NCI-H1092 treated with DMSO at 0.1 percent for 48 hours (cell line): ENCODE results near the gene LHX1.
A peak's percentile ranks its signal among the peaks of the same experiment; 100 is the strongest.

Source experiments
- DNase-seq: peaks from one replicate; lab custom pipeline; 2025; lab: John Stamatoyannopoulos, UW

The LHX1 gene

GRCh38 chr17:36922175-36922574 lies 15.1 kb upstream of the LHX1 start:
- DNase-seq, result no peak

DNA sequence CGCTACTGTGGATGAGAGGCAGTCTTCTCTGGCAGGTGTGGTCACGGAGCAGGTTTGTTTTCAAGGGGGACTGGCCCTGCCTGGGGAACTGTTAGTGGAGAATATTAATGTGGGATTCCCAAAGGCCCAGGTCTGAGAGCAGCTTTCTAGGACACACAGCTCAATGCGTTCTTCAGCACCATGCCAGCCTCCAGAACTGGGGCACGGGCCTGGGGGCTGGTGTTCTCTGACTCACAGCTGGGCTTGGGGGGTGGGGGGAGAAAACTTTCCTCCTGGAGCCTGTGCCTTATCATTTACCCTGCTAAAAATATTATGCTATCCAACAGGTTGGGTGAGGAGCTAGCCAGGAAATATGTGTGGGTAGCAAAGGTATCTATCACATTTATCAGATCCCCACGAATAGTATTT lies 13.5 kb upstream of the LHX1 start:
- no peak for DNase-seq

- DNase-seq, result no peak
Measured at GRCh38 chr17:36926226-36926625, 11.0 kb upstream of the LHX1 start.

DNA sequence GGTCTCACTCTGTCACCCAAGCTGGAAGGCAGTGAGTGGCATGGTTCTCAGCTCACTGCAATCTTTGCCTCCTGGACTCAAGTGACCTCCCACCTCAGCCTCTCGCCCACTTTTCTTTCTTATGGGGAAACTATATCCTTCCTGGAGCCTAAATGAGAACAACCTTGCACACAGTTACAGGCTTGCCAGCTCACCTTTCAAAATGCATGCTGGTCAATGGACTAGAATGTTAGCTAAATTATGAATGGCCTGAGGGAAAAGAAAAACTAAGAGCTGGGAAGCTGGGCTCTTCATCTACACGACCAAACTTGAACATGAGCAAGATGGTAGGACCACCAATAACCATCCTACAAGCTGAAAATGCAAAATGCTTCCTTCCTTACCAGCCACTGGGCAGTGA lies 10.6 kb upstream of the LHX1 start:
- no peak for DNase-seq

DNA sequence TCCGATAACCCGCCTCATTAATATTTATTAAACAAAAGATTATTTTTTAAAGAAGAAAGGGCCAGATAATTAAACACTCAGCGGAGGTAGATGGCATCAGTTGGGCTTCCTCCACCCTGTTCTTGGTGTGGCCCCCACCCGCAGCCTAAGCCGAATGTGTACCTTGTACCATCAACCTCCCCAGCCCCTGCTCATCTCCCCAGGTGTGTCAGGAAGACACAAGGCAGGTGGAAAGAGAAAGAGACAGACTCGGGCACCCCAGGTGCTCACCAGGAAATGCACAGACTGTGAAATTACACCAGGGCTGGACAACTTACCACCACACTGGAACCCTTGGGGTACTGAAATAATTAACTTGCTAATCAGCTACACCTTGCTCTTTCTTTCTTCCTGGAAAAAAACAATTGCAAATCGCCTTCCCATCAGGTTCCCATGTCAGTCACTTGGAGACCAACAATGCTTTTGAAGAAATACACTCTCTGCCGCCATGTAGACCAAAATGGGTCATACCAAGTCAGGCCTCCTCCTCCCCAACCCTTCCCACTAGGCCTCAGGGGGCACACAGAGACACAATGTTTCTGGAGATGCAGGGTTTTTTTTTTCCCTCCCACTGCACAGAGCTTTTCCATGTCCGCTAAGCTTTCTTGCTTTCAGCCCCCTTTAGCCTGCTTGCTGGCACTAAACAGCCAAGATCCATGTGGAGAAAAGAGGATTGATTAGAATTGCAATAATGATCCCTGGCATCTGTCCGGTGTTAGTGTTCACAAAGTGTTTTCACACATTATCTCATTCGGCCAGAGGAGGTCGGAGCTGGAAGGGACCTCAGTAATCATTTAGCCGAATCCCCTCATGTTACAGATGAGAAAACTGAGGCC lies 8.6 kb upstream of the LHX1 start:
- DNase-seq, result no peak

DNA sequence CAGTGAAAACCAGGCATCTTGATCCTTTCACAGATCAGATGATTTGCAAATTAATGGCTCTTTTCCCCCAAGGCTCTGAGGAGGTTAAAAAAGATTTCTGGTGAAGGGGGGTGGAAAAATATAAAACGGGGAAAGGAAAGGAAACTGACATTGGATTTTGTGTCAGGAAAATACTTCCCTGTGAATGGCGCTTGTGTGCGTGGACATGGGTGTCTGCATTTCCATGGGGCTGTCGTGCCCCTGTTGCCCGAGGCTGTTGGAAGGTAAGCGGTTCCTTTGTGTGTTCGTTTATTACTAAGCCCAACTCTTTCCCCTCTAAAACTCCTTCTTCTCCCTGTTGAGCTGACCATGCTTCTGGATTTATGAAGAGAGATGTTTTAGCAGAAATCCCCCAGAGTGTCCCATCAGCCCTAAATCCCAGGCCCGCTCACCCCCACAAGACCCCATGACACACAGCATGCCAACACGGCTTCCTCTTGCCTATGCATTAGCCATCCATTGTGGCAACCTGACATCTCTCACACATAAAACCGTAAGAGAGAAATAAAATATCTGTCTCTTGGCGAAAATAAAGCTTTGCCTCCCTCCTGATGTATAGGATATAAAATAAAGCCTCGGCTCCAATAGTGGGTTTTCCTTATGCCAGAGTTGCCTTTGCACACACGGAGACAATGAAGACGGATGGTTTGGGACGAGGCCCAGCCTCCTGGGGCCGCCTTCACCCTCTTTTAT lies 7.3 kb upstream of the LHX1 start:
- no peak for DNase-seq

DNA sequence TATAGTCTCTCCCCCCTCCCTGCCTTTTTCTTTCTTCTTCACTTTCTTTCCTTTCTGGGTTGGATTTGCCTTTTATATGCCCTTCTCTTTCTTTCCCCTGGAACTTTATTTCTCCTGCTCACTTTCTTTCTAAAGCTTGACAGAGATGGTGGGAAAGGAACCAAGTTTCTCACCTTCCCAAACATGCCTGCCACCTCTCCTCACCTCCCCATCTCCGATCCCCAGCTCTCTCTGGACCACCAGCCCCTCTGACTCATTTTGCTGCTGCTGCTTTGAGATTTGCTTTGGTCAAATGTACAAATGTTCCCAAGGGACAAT lies 6.7 kb upstream of the LHX1 start:
- DNase-seq, result no peak

DNA sequence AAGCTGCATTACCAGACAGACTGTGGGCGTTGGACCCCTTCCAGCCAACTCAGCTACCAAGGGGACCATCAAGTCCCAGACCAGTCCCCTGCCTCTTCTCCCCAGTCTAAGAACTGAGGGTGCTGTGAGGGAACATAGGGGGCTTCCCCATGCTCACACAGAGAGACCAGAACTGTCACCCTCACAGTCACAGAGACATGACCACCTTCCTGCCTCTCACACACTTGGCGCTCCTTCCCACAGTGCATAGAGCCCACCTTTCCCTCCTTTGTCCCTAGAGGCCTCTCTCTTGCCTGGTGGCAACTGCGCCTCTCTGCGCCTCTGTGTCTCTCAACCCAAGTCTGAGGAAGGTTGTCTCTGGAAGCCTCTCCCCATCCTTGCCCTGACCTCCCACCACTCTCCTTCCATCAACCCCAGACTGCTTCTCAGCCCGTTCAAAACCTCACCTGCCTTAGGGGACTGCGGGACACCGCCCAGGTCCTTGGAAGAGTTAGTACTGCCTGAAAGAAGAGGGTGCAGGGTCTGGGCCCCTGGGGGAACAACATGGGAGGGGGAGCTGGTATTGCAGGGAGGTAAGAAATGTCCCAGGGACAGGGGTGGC lies 6.1 kb upstream of the LHX1 start:
- DNase-seq, result no peak

DNA sequence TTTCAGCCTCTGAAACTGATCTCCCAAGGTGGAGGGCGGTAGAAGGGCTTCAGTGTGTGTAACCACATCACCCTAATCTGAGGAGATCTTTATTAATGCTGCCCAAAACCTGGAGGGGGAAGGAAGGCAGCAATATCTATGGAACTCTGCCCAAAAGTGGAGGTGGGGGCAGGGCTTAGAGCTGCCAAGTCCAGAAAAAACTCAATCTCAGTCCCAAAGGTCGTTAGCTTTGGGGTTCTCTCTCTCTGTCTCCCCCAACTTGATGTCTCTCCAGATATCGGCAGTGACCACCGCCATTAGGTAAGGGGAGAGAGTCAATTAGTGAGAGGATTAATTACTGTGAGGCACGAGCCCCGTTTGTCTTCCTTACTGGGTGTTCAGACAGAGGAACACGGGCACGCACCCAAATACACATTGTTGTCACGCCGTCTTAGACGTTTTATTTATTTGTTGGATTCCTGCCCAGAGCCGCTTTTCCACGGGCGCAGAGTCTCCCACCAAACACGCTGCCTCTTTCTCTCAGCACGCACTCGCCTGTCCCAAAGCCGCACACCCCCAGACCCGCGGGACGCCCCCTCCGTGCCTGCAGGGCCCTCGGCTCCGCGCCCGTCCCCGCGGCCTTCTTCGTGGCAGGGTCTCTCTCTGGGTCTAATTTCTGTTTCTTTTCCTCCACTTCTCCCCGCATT lies 5.4 kb upstream of the LHX1 start:
- DNase-seq, result peak; percentile 9

DNA sequence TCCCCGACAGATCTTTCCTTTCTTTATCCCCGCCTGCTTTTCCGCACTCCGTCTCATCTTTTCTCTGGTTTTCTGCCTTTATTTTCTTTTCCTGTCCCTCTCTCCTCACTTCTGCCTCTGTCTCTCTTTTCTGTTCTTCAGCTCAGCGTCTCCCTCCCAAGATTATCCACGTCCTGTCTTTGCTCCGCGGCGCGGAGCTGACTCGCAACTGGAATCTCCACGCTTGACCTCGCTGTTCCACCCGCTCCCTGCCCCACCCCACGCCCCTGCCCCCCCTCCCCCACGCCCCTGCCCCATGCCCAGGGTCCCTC lies 4.9 kb upstream of the LHX1 start:
- DNase-seq, result no peak

DNA sequence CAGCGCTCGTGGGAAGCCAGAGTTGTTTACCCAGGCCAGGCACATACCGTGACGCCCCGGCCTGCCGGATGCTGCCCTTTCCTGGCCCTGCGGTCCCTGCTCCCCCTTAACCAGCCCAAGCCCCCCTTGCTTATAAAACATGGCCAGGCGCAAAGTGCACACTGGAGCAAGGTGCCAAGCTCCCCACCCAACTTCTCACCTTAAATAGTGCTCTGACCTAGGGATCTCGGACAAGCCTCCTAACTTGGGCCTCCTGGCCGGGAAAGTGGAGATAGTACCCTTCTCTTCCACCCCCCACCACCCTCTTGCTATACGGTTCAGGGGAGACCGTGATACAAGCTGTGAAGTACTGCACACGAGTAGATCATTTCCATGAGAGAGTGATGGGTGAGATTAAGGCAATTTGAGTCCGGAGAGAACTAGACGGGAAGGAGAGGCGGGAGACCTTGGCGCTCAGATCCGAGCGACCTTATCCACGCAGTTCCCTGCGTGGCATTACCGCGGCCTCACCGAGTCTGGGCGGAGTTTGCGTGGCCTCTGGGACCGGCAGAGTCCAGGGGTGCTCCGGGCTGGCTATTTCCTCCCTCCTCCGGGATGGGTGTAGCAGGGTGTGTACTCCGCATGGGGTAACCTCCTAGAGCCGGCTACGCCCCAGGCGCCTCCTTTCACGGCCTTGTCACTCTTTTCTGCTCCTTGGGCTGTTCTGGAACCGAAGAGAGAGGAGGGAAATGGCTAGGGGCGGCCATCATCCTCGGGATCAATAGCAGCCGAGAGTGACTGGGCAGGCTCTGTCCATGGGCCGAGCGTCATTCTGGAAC lies 4.4 kb upstream of the LHX1 start:
- DNase-seq, result no peak

GRCh38 chr17:36933512-36934143 lies 3.6 kb upstream of the LHX1 start:
- DNase-seq, result no peak

- DNase-seq, result no peak
Measured at GRCh38 chr17:36934144-36934691, 3.1 kb upstream of the LHX1 start.

- no peak for DNase-seq
Measured at GRCh38 chr17:36934692-36935630, 2.3 kb upstream of the LHX1 start.

GRCh38 chr17:36935671-36936454 lies 1.4 kb upstream of the LHX1 start:
- no peak for DNase-seq

- DNase-seq, result peak; percentile 44
Measured at GRCh38 chr17:36936455-36937000, 747 bp upstream of the LHX1 start.

- no peak for DNase-seq
Measured at GRCh38 chr17:36937959-36938565, 787 bp downstream of the LHX1 start.

- peak; percentile 8 for DNase-seq
Measured at GRCh38 chr17:36938566-36939051, 1.3 kb downstream of the LHX1 start.
